ENCODE measurements around the gene SYT2.

DNA sequence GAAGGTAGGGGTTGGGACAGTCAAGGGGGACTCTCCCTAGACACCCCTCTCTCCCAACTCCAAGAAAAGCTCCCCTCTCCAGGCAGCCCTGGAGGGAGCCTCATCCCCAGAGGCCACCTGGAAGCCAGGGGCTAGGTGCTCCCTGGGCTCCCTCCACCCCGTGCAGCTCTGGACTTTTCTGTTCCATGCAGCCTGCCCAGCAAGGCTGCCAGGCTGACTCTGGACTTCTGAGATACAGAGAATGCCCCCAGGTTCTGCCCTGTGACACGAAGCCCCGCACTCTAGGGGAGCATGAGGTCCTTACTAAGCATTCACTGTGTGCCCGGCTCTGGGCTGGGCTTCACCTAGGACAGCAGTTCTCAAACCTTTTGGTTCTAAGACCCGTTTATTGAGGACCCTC, 10.2 kb downstream of the SYT2 start:
- TF ChIP-seq, protein P1, sequence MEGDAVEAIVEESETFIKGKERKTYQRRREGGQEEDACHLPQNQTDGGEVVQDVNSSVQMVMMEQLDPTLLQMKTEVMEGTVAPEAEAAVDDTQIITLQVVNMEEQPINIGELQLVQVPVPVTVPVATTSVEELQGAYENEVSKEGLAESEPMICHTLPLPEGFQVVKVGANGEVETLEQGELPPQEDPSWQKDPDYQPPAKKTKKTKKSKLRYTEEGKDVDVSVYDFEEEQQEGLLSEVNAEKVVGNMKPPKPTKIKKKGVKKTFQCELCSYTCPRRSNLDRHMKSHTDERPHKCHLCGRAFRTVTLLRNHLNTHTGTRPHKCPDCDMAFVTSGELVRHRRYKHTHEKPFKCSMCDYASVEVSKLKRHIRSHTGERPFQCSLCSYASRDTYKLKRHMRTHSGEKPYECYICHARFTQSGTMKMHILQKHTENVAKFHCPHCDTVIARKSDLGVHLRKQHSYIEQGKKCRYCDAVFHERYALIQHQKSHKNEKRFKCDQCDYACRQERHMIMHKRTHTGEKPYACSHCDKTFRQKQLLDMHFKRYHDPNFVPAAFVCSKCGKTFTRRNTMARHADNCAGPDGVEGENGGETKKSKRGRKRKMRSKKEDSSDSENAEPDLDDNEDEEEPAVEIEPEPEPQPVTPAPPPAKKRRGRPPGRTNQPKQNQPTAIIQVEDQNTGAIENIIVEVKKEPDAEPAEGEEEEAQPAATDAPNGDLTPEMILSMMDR (IDR thresholded peaks at IDR 0.05): no peak
- TF ChIP-seq POLR2A (IDR thresholded peaks at IDR 0.05): no peak

All from heart left ventricle (tissue), 13 donors.